ENCODE data around the gene SLIT3. TPM values are rescaled to one million over a fixed set of nuclear protein-coding genes. Genes with fewer than 3 reads are reported as not detected.
A peak's percentile ranks its signal among the peaks of the same experiment; 100 is the strongest.

SLIT3 gene
- polyA plus RNA-seq, 3 donors, result 49.7 to 63.8 (median 49.7) TPM

DNA sequence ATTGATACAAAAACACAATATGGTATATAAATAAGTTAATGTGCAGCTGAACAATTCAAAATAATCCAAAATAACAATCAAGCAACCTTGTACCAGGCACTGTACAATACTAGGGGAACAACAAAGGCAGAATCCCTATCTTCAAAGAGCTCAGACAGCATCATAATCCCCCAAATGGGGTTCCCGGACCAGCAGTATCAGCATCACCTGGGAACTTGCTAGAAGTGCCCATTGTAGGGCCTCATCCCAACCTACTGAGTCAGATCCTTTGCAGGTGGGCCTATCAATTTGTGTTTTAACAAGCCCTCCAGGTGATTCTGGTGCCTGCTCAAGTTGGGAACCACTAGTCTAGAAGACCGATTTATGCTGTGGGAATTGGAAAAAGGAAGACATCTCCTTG, 27.1 kb downstream of the SLIT3 start:
- DNase-seq (ENCODE audit: extremely low read depth in 1 of 11, low read depth in 9 of 11, low spot score in 4 of 11), result no peak

DNA sequence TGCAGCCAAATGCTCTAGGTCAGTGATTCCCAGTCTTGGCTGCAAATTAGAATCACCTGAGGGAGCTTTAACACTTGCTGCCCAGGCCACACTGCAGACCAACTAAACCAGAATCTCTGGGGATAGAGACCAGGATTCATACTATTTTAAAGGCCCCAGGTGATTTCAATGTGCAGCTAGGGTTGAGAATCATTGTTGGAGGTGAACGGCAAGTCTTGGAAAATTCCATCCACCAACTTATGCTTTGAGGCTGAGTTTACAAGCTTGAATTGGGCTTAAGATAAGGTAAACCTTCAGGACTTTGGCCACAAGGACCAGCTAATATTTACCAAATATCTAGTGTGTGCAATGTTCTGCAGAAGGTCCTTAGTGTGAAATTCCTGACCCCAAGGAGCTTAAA, 27.5 kb downstream of the SLIT3 start:
- no peak for DNase-seq (ENCODE audit: extremely low read depth in 1 of 11, low read depth in 9 of 11, low spot score in 4 of 11)

DNA sequence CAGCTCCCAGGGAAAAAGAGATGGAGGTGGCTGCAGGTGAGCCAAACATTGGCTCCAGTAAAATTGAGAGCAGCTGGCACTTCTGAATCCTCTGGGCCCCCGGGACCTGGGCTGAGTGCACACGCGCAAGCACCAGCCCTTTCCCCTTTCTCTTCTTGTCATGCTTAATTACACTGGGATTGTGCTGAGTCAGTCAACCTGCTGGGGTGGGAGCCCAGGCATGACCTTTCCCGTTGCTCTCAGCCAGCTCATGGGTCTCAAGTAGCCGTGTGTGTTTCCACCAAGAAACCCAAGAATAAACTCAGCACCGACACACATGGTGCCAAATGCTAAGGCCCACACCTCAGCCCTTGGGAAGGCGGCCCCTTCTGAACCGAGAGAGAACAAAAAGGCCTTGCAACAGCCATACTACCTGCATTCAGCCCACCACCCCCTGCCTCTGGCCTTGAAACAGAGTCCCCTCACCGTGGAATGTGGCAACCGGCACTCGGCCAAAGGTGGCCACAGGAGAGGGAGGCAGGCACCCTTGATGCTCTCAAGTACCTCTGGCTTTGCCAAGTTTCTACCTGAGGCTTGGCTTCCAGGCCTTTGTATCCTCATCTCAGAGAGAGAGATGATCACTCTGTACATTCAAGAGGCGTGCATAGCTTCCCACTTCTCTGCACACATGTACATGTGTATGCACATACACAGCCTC, 28.1 kb downstream of the SLIT3 start:
- peak in 9 of 11 donors; percentile 25 to 60 (median 44) for DNase-seq (ENCODE audit: extremely low read depth in 1 of 11, low read depth in 9 of 11, low spot score in 4 of 11)

DNA sequence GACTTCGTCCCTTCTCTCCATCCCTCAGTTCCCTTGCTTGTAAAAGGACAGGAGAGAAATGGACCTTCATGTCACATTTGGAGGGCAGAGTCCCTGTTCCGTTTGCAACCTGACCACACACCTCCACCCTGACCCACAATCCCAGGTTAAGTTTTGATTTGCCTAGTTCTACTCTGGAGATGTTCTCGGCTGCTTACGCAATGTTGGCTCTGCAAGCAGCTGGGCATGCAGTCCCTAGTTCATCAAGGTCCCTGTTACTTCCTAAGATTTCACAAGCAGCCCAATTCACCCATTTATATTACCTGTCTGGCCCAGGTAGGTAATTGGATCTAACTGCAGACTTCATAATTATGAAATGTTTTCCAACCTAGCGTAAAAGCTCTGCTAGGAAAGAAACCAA, 28.8 kb downstream of the SLIT3 start:
- DNase-seq (ENCODE audit: extremely low read depth in 1 of 11, low read depth in 9 of 11, low spot score in 4 of 11), result no peak

DNA sequence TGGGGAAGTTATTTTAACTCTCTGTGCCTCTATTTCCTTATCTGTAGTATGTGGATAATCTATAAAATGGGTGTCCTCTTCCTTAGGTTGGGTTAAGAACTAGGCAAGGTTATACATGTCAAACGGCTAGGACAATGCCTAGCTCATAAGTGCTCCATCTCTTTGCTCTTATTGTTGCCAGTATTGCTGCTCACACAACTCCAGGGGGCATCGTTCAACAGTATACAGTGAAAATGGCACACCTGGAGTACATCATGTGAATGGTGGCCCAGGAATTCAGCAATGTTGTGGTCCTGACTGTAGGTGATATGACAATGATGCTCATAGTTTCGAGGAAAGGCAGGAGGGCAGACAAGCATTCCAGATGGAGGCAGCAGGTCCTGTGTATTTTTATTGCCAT, 30.1 kb downstream of the SLIT3 start:
- DNase-seq (ENCODE audit: extremely low read depth in 1 of 11, low read depth in 9 of 11, low spot score in 4 of 11), result no peak

DNA sequence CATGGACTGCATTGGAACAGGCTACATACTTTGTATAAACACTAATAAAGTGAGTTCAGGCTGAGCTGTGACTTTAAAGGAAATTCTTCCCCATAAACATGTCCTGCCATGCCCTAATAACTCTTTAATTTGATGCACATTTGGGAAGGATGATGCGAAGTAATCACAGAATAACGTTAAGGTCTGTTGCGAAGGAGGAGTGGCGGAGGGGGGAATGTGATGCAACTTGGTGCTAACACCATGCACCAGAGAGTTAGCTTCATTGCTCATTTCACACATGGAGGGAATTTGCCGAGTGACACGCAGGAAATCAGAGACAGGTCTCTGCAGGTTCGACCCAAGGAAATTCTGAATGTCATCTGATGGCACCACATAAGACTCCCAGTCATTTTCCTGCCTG, 32.9 kb downstream of the SLIT3 start:
- DNase-seq (ENCODE audit: extremely low read depth in 1 of 11, low read depth in 9 of 11, low spot score in 4 of 11), result no peak

DNA sequence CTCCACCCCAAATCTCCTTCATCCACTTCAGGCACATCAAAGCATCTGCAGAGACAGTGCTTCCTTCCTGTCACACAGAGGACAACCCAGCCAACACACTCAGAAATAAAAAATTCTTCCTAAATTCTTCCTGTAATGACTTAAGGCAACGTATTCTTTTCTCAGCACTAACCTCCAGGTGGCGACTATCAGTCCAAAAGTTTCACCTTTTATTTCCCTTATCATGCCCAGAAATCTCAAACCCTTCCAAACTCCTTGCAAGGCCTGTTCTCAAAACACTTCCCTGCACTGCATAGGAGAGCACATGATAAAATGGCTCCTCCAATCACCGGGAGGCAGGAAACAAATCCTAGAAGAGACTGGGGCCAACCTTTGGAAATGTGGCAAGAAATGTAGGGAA, 35.1 kb downstream of the SLIT3 start:
- DNase-seq (ENCODE audit: extremely low read depth in 1 of 11, low read depth in 9 of 11, low spot score in 4 of 11), result no peak

DNA sequence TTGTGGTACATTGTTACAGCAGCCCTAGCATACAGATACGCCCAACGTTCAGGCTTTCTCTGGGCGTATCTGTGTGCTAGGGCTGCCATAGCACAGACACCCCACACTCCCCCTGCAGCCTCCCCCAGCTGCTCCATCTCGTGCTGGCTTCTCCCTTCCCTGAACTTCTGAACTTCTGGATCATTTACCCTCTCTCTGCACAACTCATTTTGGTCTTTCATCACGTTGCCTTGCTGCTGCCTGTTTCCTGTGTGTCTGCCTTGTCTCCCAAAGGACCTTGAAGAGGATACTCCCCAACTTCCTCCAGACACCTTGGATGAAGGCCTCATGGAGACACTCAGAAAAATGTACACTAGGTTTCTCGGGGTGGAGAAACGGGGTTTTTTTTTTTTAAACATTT, 37.3 kb downstream of the SLIT3 start:
- DNase-seq (ENCODE audit: extremely low read depth in 1 of 11, low read depth in 9 of 11, low spot score in 4 of 11), result no peak

DNA sequence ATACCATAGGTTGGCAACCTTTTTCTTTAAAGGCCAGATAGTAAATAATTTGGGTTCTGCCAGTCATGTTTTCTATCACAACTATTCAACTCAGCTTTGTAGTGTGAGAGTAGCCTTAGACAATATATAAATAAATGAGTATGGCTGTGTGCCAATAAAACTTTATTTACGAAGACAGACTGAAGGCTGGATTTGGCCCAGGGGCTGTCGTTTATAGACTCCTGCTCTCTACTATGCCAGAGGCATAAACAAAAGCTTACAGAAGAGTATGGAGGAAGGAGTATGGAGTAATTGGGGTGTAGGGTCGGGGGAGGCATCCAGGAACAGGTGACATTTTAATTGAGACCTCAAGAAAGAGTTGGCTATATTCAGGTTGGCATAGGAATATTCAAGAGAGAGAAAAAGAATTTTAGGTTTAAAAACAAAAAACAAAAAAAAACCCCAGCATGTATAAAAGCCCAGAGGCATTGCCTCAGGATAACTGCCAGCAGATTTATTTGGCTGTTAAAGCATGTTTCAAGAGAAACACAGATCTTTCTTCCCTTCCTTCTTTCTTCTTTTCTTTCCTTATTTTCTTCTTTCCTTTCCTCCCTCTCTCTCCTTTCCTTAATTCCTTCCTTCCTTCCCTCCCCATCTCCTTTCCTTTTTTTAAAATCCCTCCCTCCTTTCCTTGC, 39.9 kb downstream of the SLIT3 start:
- no peak for DNase-seq (ENCODE audit: extremely low read depth in 1 of 11, low read depth in 9 of 11, low spot score in 4 of 11)

DNA sequence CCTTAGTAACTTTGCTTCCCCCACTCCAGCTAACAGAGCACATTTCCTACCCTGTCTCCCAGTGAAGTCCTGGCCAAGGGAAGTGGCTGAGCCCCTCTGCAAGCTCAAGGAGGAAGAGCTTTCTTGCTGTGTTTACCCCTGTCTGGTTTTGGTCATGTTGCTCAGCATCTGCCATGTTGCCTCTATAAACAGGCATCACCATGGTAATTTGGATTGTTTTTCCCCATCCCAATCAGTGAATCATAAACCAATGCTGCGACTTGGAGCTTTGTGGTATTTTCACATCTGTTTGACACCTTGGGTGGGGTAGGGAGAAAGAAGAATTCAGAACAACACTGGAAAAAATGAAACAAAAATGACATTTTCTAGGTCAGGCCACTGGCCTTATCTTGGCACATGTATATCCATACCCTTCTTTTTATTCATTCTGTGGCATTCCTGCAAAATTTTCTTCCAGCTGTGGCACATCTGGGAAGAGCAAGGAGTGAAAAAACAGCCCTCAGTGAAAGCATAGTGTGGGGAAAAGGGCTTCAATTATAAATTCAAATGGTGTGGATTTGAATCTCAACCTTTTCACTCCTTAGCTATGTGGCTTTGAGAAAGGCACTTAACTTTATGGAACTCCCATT, 42.5 kb downstream of the SLIT3 start:
- no peak for DNase-seq (ENCODE audit: extremely low read depth in 1 of 11, low read depth in 9 of 11, low spot score in 4 of 11)

DNA sequence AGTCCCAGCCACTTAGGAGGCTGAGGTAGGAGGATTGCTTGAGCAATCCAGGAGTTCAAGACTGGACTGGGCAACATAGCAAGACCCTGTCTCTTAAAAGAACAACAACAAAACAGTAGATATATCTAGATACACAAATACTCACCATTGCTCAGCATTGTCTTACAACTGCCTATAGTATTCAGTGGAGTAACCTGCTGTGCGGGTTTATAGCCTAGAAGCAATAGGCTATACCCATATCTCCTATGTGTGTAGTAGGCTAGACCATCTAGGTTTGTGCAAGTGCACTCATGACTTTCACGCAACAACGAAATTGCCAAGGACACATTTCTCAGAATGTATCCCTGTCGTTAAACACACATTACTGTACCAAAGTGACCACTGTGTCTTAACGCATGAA, 44.7 kb downstream of the SLIT3 start:
- no peak for DNase-seq (ENCODE audit: extremely low read depth in 1 of 11, low read depth in 9 of 11, low spot score in 4 of 11)

DNA sequence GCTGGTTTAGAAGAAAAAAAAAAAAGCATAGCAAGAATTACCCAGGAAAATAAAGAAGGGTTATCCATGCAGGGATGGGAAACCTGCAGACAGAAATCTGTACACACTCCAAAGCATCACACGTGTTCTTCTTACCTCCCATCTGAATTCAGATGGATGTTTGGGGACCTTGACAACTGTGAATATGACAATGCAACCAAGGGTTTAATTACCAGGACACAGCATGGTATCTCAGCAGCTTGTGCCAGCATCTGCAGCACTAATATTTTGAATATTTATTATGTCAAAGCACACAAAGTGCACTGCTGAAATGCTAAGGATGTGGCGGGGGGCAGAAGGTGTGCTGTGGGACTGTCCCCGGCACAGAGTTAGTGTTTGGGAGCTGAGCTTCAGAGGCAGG, 47.9 kb downstream of the SLIT3 start:
- DNase-seq (ENCODE audit: extremely low read depth in 1 of 11, low read depth in 9 of 11, low spot score in 4 of 11), result no peak

DNA sequence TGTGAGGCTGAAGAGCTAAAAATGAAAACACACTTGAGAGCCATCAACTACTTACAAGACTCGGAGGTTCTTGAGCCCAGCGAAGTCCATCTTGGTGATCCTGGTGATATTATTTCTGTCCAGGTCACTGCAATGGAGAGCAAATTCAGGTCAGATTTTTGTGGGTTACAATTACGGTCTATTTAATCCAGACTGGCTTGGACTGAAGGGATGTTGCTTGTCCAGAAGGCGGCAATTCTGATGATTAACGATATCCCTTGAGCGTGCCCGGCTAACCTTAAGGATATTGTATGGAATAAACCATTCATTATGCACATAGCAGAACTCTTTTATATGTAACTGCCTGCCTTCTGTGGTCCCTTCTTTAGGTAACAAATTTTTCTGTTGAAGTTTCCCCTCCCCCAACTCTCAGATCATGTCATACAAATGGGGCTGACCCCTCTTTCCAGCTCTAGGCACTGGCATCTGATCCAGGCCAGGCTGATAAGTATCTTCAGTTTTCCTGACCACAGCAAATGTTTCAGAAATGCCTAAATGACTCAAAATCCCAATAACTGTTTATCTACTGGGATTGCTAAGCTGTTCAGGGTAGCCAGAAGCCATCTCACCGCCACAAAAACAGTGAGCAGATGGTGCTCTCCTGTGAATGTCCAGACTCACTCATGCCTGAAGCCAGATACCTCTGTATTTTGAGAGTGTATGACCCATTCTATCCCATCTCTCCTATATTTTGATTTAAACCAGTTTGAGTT, 49.4 kb downstream of the SLIT3 start:
- no peak for DNase-seq (ENCODE audit: extremely low read depth in 1 of 11, low read depth in 9 of 11, low spot score in 4 of 11)

DNA sequence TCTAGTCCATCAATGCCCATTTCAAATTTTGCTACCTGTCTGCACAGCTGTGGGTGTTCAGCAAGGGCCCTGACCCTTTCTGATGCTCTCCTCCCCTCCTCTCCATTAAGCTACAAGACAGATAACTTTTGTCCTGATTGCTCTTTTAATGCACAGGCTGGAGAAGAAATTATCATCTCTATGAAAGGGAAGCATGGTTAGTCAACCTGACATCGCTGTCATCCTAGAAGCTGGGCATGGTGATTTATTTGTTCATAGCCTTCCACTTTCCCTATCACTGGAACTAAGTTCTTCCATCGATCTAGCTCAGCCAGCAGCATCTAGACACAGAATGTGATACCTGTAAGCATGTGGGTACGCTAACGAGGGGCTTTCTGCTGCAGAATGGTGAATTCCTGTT, 50.1 kb downstream of the SLIT3 start:
- no peak for DNase-seq (ENCODE audit: extremely low read depth in 1 of 11, low read depth in 9 of 11, low spot score in 4 of 11)

DNA sequence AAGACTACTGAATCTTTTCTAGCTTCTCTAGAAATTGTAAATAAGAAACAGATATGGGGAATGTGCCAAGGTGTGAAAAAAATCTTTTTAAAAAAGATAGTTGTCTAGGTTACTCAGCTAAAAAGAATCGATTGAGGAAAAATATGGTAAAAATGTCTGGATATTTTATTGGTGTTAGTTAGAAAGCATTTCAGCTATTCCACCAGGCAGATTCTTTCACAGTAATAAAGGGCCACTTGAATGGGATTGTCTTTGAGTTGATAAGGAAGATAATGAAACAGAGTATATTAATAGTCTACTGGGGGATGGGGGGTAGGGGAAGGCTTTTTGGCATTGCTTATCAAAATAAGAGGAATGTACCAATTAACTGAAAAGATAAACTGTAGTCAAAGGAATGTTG, 51.9 kb downstream of the SLIT3 start:
- no peak for DNase-seq (ENCODE audit: extremely low read depth in 1 of 11, low read depth in 9 of 11, low spot score in 4 of 11)

DNA sequence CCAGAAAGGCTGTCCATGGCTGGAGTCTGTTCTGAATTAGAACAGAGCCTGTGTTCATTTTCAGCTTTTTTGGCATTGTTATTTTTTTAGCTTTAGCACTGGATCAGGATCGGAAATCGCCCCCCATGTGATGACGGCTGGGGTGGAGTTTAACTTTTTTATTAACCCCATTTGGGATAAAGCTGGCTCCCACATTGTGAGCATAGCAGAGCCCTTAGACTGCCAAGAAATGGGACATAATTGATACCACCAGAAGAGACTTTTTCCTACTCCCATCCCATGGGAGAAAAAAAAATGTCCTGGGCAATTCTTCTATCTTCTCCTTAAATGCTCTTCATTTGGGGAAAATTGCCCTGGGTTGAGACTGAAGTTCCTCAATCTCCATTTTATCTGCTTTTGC, 52.4 kb downstream of the SLIT3 start:
- no peak for DNase-seq (ENCODE audit: extremely low read depth in 1 of 11, low read depth in 9 of 11, low spot score in 4 of 11)

DNA sequence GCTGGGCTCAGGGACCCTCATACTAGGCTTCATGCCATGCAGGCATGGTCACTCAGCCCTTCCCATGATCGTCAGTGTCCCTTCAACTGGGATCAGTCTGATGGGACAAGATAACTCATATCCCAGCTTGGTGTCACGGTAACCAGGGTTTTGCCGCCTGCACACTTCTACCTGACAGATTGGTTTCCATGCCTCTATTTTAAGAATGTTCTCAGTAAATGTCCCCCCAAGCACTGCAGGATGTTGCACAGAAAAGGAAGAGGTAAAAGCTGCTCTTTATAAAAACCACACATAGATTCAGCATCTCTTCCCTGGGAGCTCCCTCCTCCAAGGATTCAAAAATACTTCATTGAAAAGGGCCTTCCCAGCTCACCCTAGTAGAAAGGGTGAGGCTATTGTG, 56.1 kb downstream of the SLIT3 start:
- no peak for DNase-seq (ENCODE audit: extremely low read depth in 1 of 11, low read depth in 9 of 11, low spot score in 4 of 11)

DNA sequence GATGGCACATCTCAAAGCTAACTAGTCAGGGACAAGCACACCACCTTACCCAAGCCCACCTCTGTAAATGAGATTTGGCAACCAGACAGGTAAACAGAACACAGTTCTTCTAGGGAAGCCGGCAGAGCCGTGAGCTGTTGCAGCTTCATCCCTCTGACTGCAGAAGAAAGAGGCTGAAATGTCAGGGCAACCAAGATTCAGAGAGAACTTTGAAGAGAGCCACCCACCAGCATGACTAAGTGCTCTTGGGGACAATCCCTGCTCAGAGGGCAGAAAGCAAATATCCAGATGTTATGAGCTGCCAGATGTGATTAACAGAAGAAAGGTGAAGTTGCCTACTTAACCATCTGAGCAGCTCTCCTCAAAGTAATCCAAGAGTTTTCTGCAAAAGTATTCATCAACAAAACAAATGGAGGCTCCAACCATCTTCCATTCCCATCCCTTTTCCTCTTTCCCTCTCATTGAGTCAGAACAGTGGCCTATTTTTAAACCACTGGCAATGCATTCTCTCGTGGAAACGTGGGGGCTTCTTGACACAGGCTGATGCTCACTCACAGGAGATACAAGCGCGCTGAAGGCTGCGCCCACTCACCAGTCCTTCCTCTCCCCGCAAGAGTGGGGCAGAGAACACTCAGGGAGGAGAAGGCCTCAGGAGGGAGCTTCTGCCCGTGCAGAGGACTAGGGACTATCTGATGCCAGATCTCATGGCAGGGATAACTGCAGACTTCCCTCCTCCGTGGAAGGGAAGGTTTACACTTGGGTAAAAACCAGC, 57.1 kb downstream of the SLIT3 start:
- no peak for DNase-seq (ENCODE audit: extremely low read depth in 1 of 11, low read depth in 9 of 11, low spot score in 4 of 11)

DNA sequence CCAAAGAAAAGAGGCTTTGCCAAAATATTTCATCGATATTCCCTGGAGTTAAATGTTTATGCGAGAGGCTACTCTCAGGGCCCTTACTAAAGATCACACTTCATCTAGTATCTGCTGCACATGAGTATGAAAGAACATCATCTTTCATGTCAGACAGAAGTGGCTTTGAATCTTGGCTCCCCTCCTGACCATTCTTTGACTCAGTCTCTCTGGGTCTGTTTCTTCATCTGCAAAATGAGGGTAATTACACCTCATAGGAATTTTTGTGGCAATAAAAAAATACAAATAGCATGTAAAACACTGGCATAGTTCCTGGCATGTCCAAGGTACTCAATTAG, 58.1 kb downstream of the SLIT3 start:
- no peak for DNase-seq (ENCODE audit: extremely low read depth in 1 of 11, low read depth in 9 of 11, low spot score in 4 of 11)
